Measurements from ENCODE around the gene ARHGEF1. TPM values are rescaled to one million over a fixed set of nuclear protein-coding genes. Genes with fewer than 3 reads are reported as not detected.

ARHGEF1 gene
- total RNA-seq, result 43.9 and 51.0 TPM in 2 replicates

DNA sequence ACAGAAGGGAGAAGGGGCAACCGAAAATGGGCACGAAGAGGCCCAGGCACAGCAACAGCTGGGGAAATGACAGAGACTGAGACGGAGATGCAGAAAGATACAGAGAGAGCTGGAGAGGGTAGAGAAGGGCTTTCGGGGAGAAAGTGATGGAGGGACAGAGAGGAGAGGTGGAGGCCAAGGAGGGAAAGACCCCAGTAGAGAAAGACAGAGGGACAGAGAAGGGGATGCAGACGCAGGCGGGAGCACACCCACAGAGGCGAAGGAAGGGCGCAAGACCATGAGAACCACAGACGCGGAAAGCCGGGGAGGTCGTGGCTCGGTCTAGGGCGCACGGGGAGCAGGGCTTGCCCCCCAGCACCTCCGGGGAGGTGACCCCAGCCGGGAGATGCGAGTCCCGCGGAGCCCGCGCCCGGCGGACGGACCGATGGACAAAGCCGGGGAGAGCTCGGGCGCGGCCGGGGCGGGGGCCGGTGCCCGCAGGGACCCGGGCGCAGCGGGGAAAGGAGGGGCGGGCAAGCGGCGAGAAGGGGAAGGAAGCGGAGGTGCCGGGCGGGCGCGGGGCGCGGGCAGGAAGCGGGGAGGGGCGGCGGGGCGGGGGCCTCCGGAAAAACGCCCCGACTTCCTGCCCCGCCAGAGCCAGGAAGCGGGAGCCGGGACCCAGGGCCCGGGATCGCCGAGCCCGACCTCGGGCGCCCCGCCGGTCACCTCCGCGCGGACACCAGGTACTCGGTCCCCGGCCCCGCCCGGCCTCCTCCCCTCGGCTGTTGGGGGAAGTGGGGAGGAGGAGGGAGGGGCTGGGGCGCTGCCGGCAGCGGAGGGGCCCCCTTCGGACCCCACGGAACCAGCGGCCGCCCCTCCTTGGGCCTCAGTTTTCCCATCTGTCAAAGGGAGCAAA, at the start of gene ARHGEF1:
Gene ARHGEF1, plus strand, starts transcription at position 617 of the 895 bp plus-strand sequence. CDS start 4,899 bp downstream, outside the sequence.

DNA sequence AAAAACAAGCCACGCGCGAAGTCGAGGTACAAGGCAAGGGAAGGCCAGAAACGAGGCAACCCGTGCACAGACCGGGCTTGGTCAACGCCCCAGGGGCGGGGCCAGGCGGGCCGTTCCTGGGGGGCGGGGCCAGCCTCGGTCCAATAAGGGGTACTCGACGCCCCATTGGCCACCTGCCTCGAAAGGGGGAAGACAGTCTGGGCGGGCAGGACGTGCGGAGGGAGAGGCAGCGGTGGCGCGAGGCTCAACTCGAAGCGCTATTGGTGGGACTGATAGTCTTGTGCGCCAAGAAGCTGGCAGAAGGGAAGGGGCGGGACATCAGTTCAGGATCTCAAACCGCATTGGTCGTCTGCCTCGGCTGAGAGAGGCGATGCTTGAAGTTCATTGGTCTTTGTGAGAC, 38.4 kb upstream of the ARHGEF1 start, which contains the start of gene LYPD4:
Gene LYPD4, minus strand, starts transcription at position 83 of the 400 bp plus-strand sequence. CDS start 5,398 bp downstream, outside the sequence.

DNA sequence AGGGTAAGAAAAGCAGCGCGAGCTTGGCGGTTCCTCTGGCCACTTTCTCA, 38.2 kb upstream of the ARHGEF1 start, which contains the start of gene DMRTC2:
Gene DMRTC2, plus strand, starts transcription at position 42 of the 50 bp plus-strand sequence. CDS start 2,387 bp downstream, outside the sequence.

GRCh38 chr19:41859618-41860418, 23.2 kb upstream of the ARHGEF1 start, which contains the start of gene RPS19:
TSS of gene RPS19 (plus strand) at chr19:41860255. CDS start at chr19:41860775, 520 bp downstream.

DNA sequence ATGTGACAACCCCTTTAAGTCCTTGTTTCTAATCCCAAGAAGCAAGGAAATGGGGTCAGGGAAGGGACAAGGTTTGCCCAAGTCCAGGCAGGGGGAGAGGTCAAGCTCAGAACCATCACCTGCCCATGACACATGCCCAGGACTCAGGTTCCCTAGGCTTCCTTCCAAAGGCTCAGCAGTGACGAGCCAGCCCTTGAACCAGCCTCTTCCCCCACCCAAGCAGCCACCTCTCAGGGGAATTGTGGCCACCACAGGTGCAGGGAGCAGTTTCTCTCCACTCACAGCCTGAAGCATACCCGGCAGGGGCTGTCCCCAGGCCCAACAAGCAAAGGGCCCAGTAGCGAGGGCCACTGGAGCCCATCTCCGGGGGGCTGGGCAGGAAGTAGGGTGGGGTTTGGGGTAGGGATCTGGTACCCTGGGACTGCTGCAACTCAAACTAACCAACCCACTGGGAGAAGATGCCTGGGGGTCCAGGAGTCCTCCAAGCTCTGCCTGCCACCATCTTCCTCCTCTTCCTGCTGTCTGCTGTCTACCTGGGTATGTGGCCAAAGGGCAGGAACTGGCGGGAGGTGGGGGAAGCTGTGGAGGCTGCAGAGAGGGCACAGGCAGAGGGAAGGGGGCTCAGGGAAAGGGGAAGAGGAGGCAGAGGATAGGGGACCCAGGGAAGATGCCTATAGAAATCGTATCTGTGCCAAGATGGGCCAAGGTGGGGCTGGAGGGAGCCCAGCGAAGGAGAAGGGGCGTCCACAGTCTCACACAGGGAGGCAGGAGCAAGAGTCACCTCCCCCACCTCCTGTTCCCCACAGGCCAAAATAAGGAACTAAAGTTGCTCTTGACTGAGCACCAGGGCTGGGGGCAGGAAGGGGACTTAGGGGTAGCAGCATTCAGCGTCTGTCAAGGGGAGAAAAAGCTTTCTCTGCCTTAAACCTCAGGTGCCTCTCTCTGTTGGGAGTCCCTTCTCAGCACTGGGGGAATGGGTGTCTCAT, 5.8 kb upstream of the ARHGEF1 start, which contains the start of gene CD79A:
Gene CD79A, plus strand, starts transcription at position 433 of the 986 bp plus-strand sequence. Its CDS starts 26 bp downstream, at position 459.

GRCh38 chr19:41928221-41928683, 45.3 kb downstream of the ARHGEF1 start, which contains the start of gene ERFL:
TSS of gene ERFL (minus strand) at chr19:41928449. CDS start at chr19:41912919, 15,530 bp downstream.

Other genes starting within 250 kb of the ARHGEF1 start
- not detected in 2 replicates for gene CEACAM7, start 194.9 kb upstream of the ARHGEF1 start, total RNA-seq
- not detected in 2 replicates for gene CEACAM5, start 174.6 kb upstream of the ARHGEF1 start, total RNA-seq
- gene CEACAM6, start 127.7 kb upstream of the ARHGEF1 start, total RNA-seq, result not detected in 2 replicates
- gene CEACAM3, start 86.6 kb upstream of the ARHGEF1 start, total RNA-seq, result not detected in 2 replicates
- not detected in 2 replicates for gene LYPD4, start 38.5 kb upstream of the ARHGEF1 start, total RNA-seq
- not detected in 2 replicates for gene DMRTC2, start 38.1 kb upstream of the ARHGEF1 start, total RNA-seq
- 2,053 and 3,233 TPM in 2 replicates for gene RPS19, start 22.9 kb upstream of the ARHGEF1 start, total RNA-seq
- gene CD79A, start 5.9 kb upstream of the ARHGEF1 start, total RNA-seq, result not detected in 2 replicates
- gene ERFL, start 45.3 kb downstream of the ARHGEF1 start, total RNA-seq, result not detected in 2 replicates
- 436 and 499 TPM in 2 replicates for gene RABAC1, start 76.1 kb downstream of the ARHGEF1 start, total RNA-seq
- gene ATP1A3, start 111.0 kb downstream of the ARHGEF1 start, total RNA-seq, result 4.9 TPM in 1 of 2 replicates, not detected in the other
- gene GRIK5, start 187.0 kb downstream of the ARHGEF1 start, total RNA-seq, result not detected in 2 replicates
- gene ZNF574, start 193.0 kb downstream of the ARHGEF1 start, total RNA-seq, result 10.3 and 13.3 TPM in 2 replicates
- 2.9 TPM in 1 of 2 replicates, not detected in the other for gene POU2F2, start 249.3 kb downstream of the ARHGEF1 start, total RNA-seq